Measurements from ENCODE around the gene CLCN7.

DNA sequence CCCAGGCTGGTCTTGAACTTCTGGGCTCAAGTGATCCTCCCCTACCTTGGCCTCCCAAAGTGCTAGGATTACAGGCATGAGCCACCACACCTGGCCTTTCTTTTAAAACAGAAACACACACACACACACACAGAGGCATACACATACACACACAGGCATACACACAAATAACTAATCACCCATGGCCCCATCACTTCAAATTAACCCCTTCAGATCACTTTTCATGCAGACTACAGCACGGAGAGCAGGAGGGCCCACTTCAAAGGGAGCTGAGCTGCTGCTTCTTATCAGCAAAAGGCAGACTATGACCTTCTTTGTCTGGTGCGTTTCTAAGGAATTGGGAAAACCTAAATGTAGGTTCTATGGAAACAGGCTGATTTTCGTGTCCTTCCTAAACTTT is 1.9 kb downstream of the CLCN7 start:
- TF ChIP-seq CTCF (conservative IDR thresholded peaks at IDR 0.05; ENCODE audit: low read length), result no peak
- no peak for TF ChIP-seq EZH2phosphoT487 (IDR thresholded peaks at IDR 0.05; ENCODE audit: borderline replicate concordance, low read depth, low read length)
